Measurements from ENCODE around the gene SRMS.
A peak's percentile ranks its signal among the peaks of the same experiment; 100 is the strongest.
"Not testable (repeated sequence)": the region's sequence is repeated elsewhere in the genome, so short reads cannot be mapped to it uniquely, and the experiment has no call there.

Gene SRMS

DNA sequence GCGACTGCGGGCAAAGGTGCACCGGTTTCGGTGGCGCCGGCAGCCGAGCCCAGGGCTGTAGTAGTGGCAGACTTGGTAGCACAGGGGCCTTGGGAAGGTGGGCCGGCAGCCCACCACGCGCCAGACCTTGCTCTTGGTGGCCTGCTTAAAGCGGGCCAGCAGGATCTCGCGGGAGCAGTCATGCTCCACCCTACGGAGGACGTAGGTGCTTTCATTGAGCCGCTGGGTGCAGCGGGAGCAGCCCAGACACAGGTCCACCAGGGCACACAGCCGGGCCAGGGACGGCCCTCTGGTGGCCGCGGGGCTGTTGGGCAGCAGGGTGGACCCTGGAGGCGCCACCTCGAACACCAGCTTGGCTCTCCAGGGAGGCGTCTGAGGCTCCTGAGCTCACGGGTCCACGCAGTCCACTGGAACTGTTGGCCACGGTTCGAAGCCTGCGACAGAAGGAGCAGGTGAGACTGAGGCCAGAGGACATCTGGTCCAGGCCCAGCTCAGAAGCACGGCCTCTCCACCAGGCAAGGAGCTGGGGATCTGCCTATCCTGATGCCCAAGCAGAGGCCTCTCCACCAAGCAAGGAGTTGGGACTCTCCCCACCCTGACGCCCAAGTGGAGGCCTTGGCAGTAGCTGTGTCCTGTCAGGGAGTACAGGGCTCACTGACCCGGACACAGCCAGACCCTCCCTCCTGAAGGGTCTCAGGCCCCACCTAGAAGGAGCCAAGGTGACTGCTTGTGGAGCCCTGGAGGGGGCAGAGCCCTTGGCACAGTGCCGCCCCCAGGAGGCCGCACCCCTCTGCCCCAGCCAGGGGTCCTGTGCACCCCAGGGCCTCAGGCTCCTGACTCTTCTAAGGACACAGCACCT, 25.5 kb upstream of the SRMS start:
- Mint-ChIP-seq H3K4me3 (peak overlapping the region; percentile 69), H3K27ac (no peak overlapping the region), H3K4me1 (ENCODE audit: low read depth) (peaks cover 16% of the 10 kb centered on the region), H3K36me3 (ENCODE audit: low read depth) (no peaks in the 10 kb centered on the region), H3K27me3 (peaks cover 9% of the 10 kb centered on the region), H3K9me3 (no peaks in the 10 kb centered on the region)
- DNase-seq, result no peak

DNA sequence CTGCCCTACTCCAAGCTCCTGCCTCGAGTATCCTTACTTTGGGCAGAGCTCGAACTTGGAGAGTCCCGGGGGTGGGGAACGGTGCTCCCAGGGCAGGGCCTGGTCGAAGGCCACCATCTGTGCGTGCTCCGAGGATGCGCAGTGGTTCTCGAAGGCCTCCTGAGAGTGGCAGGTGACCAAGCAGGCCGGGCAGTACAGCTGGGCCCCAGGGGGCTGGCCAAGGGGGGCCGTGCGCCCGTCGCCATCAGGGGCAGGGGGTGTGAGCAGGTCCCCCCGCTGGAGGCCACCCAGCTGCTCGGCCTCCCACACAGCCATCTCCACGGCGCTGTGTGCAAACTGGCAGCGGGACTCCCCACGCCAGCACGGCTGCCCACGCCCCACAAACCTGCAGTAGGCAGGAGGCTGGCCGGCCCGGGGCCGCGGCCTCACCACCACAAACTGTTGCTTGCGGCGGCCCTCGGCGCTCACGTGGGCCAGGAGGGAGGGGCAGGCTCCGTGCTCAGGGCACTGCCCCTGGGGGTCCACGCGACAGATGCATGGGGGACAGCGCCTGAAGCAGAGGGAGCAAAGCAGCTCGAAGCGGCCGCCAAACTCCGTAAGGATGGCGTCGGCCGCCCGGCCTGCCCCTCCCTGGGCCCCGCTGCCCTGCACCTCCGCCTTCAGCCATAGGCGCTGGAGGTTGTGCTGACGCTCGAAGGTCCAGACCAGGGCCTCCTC, 24.7 kb upstream of the SRMS start:
- H3K4me1 Mint-ChIP-seq (ENCODE audit: low read depth), result peaks cover 24% of the 10 kb centered on the region
- H3K4me3 Mint-ChIP-seq, result no peak overlapping the region
- H3K27ac Mint-ChIP-seq, result no peak overlapping the region
- H3K36me3 Mint-ChIP-seq (ENCODE audit: low read depth), result peaks cover 4% of the 10 kb centered on the region
- no peak for DNase-seq
- H3K9me3 Mint-ChIP-seq, result no peaks in the 10 kb centered on the region
- peaks cover 9% of the 10 kb centered on the region for H3K27me3 Mint-ChIP-seq

DNA sequence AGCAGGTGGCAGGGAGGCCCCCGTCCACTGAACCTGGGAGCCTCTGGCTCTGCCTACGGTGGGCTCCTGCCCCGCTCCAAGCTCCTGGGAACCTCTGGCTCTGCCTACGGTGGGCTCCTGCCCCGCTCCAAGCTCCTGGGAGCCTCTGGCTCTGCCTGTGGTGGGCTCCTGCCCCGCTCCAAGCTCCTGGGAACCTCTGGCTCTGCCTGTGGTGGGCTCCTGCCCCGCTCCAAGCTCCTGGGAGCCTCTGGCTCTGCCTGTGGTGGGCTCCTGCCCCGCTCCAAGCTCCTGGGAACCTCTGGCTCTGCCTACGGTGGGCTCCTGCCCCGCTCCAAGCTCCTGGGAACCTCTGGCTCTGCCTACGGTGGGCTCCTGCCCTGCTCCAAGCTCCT, 23.5 kb upstream of the SRMS start:
- DNase-seq; H3K4me3 Mint-ChIP-seq; H3K9me3 Mint-ChIP-seq; H3K27ac Mint-ChIP-seq; H3K36me3 Mint-ChIP-seq (ENCODE audit: low read depth); H3K27me3 Mint-ChIP-seq: not testable (repeated sequence)
- peaks cover 25% of the 10 kb centered on the region for H3K4me1 Mint-ChIP-seq (ENCODE audit: low read depth)

DNA sequence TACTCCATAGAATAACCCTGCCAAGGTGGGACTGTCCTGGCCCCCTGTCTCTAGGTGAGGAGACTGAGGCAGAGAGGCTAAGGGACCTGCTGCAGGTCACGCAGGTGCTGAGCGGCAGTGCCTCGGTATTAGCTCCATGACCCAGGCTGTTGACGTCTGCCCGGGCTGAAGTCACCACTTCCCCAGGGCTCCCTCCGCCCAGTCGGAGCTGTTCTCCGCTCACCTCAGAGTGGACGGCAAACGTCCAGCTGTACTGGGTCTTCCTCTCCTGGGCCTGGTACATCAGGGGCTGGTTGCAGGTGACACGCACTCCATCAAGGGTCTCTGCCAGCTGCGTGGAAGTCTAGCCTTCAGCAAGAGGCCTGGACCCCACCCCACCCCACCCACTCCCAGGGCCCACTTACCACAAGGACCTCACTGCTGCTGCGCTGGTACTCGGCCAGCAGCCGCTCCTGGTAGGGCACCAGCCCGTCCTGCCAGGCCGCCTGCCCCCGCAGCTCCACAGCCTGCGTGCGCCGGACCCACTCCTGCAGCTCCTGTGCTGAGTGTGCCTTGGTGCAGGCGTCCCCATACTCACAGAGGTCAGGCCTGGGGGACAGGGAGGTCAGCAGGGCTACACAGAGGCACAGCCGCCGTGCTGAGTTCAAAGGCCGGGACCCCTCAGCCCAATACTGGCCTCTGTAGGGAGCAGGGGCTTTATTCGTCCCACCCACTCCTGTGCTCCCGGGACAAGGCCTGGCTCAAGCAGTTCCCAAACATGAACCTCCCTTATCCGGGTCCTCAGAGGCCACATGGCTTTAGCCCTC, 22.9 kb upstream of the SRMS start:
- peaks cover 9% of the 10 kb centered on the region for H3K36me3 Mint-ChIP-seq (ENCODE audit: low read depth)
- H3K27ac Mint-ChIP-seq, result no peak overlapping the region
- H3K4me1 Mint-ChIP-seq (ENCODE audit: low read depth), result peaks cover 25% of the 10 kb centered on the region
- no peak for DNase-seq
- H3K4me3 Mint-ChIP-seq, result no peak overlapping the region
- no peaks in the 10 kb centered on the region for H3K9me3 Mint-ChIP-seq
- H3K27me3 Mint-ChIP-seq, result peaks cover 3% of the 10 kb centered on the region

DNA sequence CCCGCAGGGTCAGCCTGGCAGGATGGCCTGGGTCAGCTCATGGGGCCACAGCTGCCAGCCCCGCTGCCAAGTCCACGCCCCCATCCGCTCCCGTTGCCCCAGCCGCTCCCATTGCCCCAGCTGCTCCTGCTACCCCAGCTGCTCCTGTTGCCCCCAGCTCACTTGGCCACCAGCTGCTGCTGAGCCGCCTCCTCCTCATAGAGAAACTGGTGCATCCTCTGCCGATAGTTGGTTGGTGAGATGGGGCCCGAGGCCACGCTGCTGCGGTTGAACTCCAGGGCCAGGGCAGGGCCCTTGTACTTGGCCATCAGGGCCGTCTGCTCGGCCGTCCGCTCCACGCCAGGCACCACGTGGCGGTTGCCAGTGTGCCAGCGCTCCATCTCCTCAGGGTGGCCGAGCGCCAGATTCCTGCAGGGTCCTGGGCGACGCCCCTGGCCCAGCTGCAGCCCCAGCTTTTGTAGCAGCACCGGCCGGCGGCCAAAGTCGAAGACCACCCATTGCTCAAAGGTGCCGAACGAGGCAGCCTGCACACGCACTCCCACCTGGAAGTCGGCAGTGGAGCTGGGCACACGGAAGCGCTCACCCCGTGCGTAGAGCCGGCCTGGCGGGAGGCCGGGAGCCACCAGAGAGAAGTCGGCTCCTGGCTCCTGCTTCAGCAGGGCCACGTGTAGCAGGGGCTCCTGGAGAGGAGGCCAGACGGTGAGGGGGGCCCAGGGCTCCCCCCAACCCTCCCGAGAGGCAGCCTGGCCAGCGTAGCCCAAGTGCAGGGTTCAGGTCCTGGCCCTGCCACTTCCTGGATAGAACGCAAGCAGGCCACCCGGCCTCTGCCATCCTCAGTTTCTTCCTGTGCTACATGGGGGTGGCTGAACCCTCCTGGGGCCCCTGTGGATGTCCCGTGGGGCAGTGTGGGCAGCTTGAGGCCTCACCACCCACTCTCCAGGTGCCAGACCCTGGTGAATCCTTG, 21.7 kb upstream of the SRMS start:
- peaks cover 3% of the 10 kb centered on the region for H3K27me3 Mint-ChIP-seq
- no peak overlapping the region for H3K27ac Mint-ChIP-seq
- no peak overlapping the region for H3K4me3 Mint-ChIP-seq
- H3K4me1 Mint-ChIP-seq (ENCODE audit: low read depth), result peaks cover 25% of the 10 kb centered on the region
- peaks cover 10% of the 10 kb centered on the region for H3K36me3 Mint-ChIP-seq (ENCODE audit: low read depth)
- DNase-seq, result no peak
- no peaks in the 10 kb centered on the region for H3K9me3 Mint-ChIP-seq

DNA sequence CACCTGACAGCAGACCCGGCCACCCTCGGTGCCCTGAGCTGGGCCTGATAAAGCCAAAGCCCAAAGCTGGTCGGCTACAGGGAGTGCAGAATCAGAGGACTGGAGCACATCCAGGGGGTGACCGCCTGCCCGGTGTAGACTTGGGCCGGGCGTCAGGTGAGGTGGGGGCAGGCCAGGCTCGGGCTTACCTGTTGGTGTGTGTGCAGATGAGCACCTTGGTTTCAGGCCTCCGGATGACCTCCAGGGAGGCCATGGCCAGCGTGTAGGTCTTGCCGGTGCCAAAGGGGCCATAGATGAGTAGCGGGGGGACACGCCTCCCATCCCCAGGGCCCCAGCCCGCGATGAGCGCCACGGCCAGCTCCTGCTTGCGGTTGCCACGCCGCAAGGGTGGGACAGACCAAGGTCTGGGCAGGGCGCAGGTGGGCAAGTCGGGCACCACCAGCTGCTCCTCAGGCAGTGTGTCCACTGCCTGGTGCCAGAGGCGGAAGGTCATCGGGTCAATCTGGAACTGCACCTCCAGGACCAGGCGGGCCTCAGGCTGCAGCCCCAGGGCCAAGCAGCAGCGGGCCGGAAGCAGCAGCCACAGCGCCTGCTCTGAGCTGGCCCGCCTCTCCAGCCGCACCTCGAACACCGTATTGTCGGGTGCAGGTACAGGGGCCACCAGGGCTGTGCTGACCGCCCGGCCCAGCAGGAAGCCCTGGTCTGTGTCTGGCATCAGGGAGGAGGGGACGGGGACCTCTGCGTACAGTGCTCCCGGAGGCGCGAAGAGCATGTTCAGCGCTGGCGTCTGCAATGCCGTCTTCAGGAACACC, 20.8 kb upstream of the SRMS start:
- DNase-seq, result no peak
- Mint-ChIP-seq H3K27ac (peak overlapping the region; percentile 61), H3K27me3 (peaks cover 3% of the 10 kb centered on the region), H3K9me3 (no peaks in the 10 kb centered on the region), H3K36me3 (ENCODE audit: low read depth) (peaks cover 12% of the 10 kb centered on the region), H3K4me1 (ENCODE audit: low read depth) (peaks cover 25% of the 10 kb centered on the region), H3K4me3 (peak overlapping the region; percentile 44)

DNA sequence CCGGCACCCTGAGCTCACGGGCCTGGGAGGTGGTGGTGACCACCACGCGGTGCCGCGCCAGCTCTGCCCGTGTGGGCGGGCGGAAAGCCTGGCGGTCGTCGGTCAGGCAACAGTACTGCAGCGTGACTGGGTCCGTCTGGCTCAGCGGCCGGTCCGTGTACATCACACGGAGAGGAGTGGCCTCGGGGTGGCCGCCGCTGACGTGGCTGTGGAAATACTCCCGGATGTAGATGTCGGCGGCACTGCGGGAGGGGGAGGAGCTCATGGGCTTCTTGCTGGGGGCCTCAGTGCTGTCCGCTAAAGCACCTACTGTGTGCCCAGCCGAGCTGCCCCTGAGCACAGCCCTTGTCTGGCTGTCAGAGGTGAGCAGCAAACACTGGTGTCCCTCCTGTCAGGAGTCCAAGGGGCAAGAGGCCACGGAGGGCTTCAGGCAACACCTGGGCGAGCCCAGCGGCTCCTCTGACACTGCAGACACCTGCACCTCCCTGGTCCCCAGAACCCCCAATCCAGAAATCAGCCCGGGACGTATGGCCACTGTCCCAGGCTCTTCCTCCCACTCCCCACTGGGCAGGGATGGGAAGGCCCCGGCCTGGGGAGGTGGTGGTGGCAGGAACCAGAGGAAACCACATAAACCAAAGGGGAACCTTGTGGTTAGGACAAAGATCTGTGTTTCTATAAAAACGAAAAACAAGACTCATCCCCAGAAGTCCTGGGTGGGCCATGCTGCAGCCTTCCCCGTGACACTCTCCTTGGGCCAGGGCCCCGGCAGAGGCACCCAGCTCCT, 20.0 kb upstream of the SRMS start:
- Mint-ChIP-seq H3K4me3 (peak overlapping the region; percentile 44), H3K9me3 (no peaks in the 10 kb centered on the region), H3K27me3 (peaks cover 3% of the 10 kb centered on the region), H3K36me3 (ENCODE audit: low read depth) (peaks cover 12% of the 10 kb centered on the region), H3K27ac (peak overlapping the region; percentile 61), H3K4me1 (ENCODE audit: low read depth) (peaks cover 25% of the 10 kb centered on the region)
- peak; percentile 72 for DNase-seq

DNA sequence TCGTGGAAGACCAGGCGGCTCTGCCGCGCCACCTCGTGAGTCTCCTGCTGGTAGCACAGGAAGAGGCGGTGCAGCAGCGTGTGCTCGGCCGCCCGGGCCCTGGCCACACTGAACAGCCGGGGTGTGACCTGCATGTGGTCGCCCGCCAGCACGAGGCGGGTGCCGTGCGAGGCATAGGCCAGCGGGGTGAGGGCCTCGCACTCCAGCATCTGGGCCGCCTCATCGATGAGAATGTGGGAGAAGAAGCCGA, 19.5 kb upstream of the SRMS start:
- peaks cover 25% of the 10 kb centered on the region for H3K4me1 Mint-ChIP-seq (ENCODE audit: low read depth)
- no peak overlapping the region for H3K27ac Mint-ChIP-seq
- H3K27me3 Mint-ChIP-seq, result peaks cover 3% of the 10 kb centered on the region

DNA sequence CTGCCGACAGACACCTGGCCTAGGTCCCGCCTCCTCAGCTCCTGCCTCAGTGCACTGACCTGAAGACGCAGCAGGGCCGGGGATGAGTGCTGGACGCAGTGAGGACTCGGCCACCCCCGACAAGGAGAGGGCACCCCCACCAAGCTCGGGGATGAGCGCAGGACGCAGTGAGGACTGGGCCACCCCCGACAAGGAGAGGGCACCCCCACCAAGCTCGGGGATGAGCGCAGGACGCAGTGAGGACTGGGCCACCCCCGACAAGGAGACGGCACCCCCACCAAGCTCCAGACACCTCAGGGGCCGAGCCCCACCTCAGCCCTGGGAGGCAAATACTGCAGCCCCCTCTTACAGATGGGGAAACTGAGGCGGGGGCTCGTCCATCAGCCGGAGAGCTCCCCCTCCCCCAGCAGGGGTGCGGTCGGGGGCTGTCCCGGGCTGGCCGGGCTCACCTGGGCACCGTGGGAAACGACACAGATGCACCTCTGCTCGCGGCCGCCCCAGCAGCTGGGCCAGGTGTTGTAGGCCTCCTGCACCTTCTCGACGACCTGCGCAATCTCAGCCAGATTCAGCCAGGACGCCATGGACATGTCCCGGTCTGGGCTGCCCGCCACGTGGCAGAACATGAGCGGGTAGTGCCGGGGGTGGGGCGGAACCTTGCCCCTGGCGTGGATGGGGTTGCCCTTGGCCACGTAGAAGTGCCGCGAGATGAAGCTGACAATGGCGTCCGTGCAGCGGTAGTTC, 19.0 kb upstream of the SRMS start:
- no peak for DNase-seq
- Mint-ChIP-seq H3K9me3 (no peaks in the 10 kb centered on the region), H3K4me1 (ENCODE audit: low read depth) (peaks cover 25% of the 10 kb centered on the region), H3K36me3 (ENCODE audit: low read depth) (peaks cover 12% of the 10 kb centered on the region), H3K27me3 (peaks cover 3% of the 10 kb centered on the region), H3K4me3 (no peak overlapping the region), H3K27ac (no peak overlapping the region)

More for the DNA sequence above, 19.5 kb upstream of the SRMS start:
- Mint-ChIP-seq H3K9me3 (no peaks in the 10 kb centered on the region), H3K4me3 (no peak overlapping the region), H3K36me3 (ENCODE audit: low read depth) (peaks cover 12% of the 10 kb centered on the region)
- DNase-seq, result no peak

DNA sequence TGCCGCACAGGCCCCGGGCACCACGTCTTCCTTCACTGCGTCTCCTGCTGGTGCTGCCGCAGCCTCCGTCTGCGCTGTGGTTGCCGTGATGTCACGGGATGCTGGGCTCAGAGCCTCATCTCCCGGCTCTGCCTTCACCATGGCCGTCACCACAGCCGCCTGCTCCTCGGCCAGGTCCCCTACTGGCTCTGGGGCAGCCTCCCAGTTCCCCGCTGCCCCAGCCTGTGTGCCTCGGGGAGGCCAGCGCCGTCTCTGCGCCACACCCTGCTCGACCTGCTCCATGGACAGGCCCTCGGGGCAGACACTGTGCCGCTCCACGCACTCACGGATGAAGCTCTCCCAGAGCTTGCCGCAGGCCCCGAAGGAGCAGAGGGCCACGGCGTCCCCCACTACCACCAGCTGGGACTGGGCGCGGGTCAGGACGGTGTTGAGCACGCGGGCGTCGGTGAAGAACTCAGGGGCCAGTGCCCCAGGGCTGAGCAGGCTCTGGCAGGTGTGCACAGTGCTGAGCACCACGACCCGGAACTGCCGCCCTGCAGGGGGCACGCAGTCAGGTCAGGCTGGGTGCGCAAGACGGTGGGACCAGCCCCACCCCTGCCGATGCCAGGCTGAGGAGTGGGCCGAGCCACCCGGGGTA, 18.3 kb upstream of the SRMS start:
- peaks cover 3% of the 10 kb centered on the region for H3K27me3 Mint-ChIP-seq
- DNase-seq, result no peak
- H3K4me3 Mint-ChIP-seq, result no peak overlapping the region
- peaks cover 25% of the 10 kb centered on the region for H3K4me1 Mint-ChIP-seq (ENCODE audit: low read depth)
- H3K36me3 Mint-ChIP-seq (ENCODE audit: low read depth), result peaks cover 15% of the 10 kb centered on the region
- H3K27ac Mint-ChIP-seq, result no peak overlapping the region
- no peaks in the 10 kb centered on the region for H3K9me3 Mint-ChIP-seq

DNA sequence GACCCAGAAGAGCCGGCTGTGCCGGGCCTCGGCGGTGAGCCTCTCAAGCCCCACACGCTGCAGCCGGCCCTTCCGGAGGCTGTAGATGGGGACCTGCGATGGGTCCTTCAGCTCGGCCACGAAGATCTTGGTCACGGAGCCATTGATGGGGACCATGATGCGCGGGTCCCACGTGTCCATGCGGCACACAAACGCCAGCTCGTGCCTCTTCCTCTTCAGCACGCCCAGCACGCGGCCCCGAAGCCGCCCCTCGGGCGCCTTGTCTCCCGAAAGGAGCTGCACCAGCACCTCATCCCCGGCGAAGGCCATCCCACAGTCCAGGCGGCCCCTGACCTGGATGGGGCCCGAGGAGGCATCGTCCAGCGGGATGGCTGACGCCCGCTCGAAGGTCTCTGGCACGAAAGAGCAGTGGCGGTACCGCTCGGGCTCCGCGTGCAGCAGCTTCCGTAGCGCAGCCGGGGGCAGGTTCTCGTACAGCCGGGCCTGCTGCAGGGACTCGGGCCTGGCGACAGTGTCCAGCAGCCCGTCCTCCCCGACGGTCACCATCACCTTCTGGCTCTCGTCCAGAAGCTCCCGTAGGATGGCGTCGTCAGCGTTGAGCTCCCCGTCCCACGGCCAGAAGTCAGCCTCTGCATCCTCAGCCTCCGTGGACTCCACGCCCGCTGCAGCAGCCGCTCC, 17.6 kb upstream of the SRMS start:
- Mint-ChIP-seq H3K4me1 (ENCODE audit: low read depth) (peaks cover 28% of the 10 kb centered on the region), H3K4me3 (no peak overlapping the region), H3K27me3 (peaks cover 3% of the 10 kb centered on the region), H3K36me3 (ENCODE audit: low read depth) (peaks cover 20% of the 10 kb centered on the region), H3K9me3 (no peaks in the 10 kb centered on the region), H3K27ac (no peak overlapping the region)
- DNase-seq, result no peak
